GM12891 (cell line): ENCODE data around the gene TENM4.

ENCODE experiments used
- DNase-seq: peaks from one replicate; pipeline ENCODE4 v3.0.0; 2011; ENCODE audit warnings: low spot score; ENCODE audit not compliant: insufficient read length
- FAIRE-seq: peaks from 2 replicates; lab custom pipeline; 2011; peaks lifted over from hg19 to GRCh38; lab: Jason Lieb, UNC
- PAX5 ChIP-seq: IDR thresholded peaks from 2 replicates; pipeline ENCODE4 v1.6.1; 2011; ENCODE audit warnings: low read length, moderate library complexity, mild to moderate bottlenecking; ENCODE audit not compliant: insufficient read depth, severe bottlenecking
- POLR2A ChIP-seq: IDR thresholded peaks from 2 replicates; pipeline ENCODE4 v1.6.1; 2011; ENCODE audit warnings: low read depth, low read length, control low read depth
- POLR2AphosphoS5 ChIP-seq: IDR thresholded peaks from 2 replicates; pipeline ENCODE4 v1.6.1; 2011; ENCODE audit warnings: low read depth, low read length, control low read depth
- POU2F2 ChIP-seq: IDR thresholded peaks from 2 replicates; pipeline ENCODE4 v1.6.1; 2011; ENCODE audit warnings: low read depth, mild to moderate bottlenecking, control low read depth, low read length, moderate library complexity
- SPI1 ChIP-seq: IDR thresholded peaks from 2 replicates; pipeline ENCODE4 v1.6.1; 2011; ENCODE audit warnings: low read depth, low read length, control low read depth
- TAF1 ChIP-seq: IDR thresholded peaks from 2 replicates; pipeline ENCODE4 v1.6.1; 2011; ENCODE audit warnings: low read depth, low read length, control low read depth

The TENM4 gene

GRCh38 chr11:79011357-79011756 lies 429.5 kb downstream of the TENM4 start:
- TF ChIP-seq POLR2AphosphoS5 = no peak
- TF ChIP-seq PAX5 = no peak
- FAIRE-seq (no peak), DNase-seq (no peak)

GRCh38 chr11:79007771-79008402 lies 432.9 kb downstream of the TENM4 start:
- TF ChIP-seq TAF1 = no peak
- no peak for TF ChIP-seq PAX5
- TF ChIP-seq POU2F2 = no peak
- TF ChIP-seq SPI1 = no peak
- no peak for TF ChIP-seq POLR2AphosphoS5
- no peak for TF ChIP-seq POLR2A
- DNase-seq (no peak), FAIRE-seq (no peak)

GRCh38 chr11:79006854-79007253 lies 434.0 kb downstream of the TENM4 start:
- DNase-seq = no peak
- no peak for FAIRE-seq
- TF ChIP-seq POU2F2 = no peak
- no peak for TF ChIP-seq POLR2AphosphoS5
- TF ChIP-seq SPI1 = no peak
- no peak for TF ChIP-seq POLR2A
- TF ChIP-seq TAF1 = no peak
- no peak for TF ChIP-seq PAX5

GRCh38 chr11:78996007-78996406 lies 444.8 kb downstream of the TENM4 start:
- DNase-seq = no peak
- TF ChIP-seq TAF1 (no peak), SPI1 (no peak), PAX5 (no peak), POLR2AphosphoS5 (no peak), POU2F2 (no peak), POLR2A (no peak)
- FAIRE-seq = no peak

- DNase-seq (no peak), FAIRE-seq (no peak)
- TF ChIP-seq SPI1 = no peak
- TF ChIP-seq PAX5 = no peak
- TF ChIP-seq POLR2AphosphoS5 = no peak
- no peak for TF ChIP-seq TAF1
- no peak for TF ChIP-seq POU2F2
- no peak for TF ChIP-seq POLR2A
Observed at GRCh38 chr11:78995171-78995570, 445.7 kb downstream of the TENM4 start.

GRCh38 chr11:78993802-78994430 lies 446.9 kb downstream of the TENM4 start:
- FAIRE-seq (no peak), DNase-seq (no peak)
- TF ChIP-seq TAF1 (no peak), POLR2AphosphoS5 (no peak), SPI1 (no peak), POU2F2 (no peak), PAX5 (no peak), POLR2A (no peak)

GRCh38 chr11:78991681-78992080 lies 449.1 kb downstream of the TENM4 start:
- DNase-seq (no peak), FAIRE-seq (no peak)
- TF ChIP-seq TAF1 (no peak), PAX5 (no peak), POU2F2 (no peak), POLR2AphosphoS5 (no peak), POLR2A (no peak), SPI1 (no peak)

- TF ChIP-seq POLR2A = no peak
- no peak for TF ChIP-seq POLR2AphosphoS5
- no peak for TF ChIP-seq SPI1
- no peak for TF ChIP-seq POU2F2
- no peak for TF ChIP-seq PAX5
- TF ChIP-seq TAF1 = no peak
- FAIRE-seq (no peak), DNase-seq (no peak)
Observed at GRCh38 chr11:78990261-78990660, 450.6 kb downstream of the TENM4 start.

- no peak for FAIRE-seq
- no peak for DNase-seq
- TF ChIP-seq POU2F2 = no peak
- TF ChIP-seq POLR2A = no peak
- TF ChIP-seq SPI1 = no peak
- no peak for TF ChIP-seq PAX5
- no peak for TF ChIP-seq POLR2AphosphoS5
- TF ChIP-seq TAF1 = no peak
Observed at GRCh38 chr11:78987748-78988147, 453.1 kb downstream of the TENM4 start.

GRCh38 chr11:78986305-78986704 lies 454.5 kb downstream of the TENM4 start:
- TF ChIP-seq POLR2AphosphoS5 = no peak
- no peak for TF ChIP-seq PAX5
- TF ChIP-seq POU2F2 = no peak
- no peak for TF ChIP-seq POLR2A
- TF ChIP-seq SPI1 = no peak
- no peak for FAIRE-seq

More at GRCh38 chr11:78986305-78986704, 454.5 kb downstream of the TENM4 start:
- DNase-seq = no peak
